HL-60 (cell line): ENCODE measurements around the gene PAIP1.
A peak's percentile ranks its signal among the peaks of the same experiment; 100 is the strongest.

ENCODE experiments used
- DNase-seq, 2 experiments: peaks; one replicate each; pipeline ENCODE4 v3.0.0-alpha.2; 2010 to 2020; ENCODE audit warnings: low read depth in 1 of 2, low spot score in 1 of 2
- H3K27ac ChIP-seq: fragments of 250-450 bp; sonication (Bioruptor Pico); replicated peaks from 2 replicates; pipeline ENCODE4 v1.5.1; 2020; ENCODE audit warnings: mild to moderate bottlenecking, moderate library complexity
- H3K27me3 ChIP-seq: fragments of 250-450 bp; sonication (Bioruptor Pico); 2 replicates; pipeline ENCODE4 v1.5.1; 2021; ENCODE audit warnings: mild to moderate bottlenecking, moderate library complexity; ENCODE audit not compliant: insufficient read depth, poor library complexity, severe bottlenecking
- H3K4me3 ChIP-seq: replicated peaks from 2 replicates; pipeline ENCODE4 v1.5.1; 2011; ENCODE audit warnings: mild to moderate bottlenecking, control low read depth, low read length; ENCODE audit not compliant: insufficient read depth
- GABPA ChIP-seq: IDR thresholded peaks from 2 replicates; pipeline ENCODE4 v1.6.1; 2012; ENCODE audit warnings: low read depth
- POLR2AphosphoS5 ChIP-seq: IDR thresholded peaks from 2 replicates; pipeline ENCODE4 v1.6.1; 2012; ENCODE audit warnings: low read depth
- SPI1 ChIP-seq: IDR thresholded peaks from 2 replicates; pipeline ENCODE4 v1.6.1; 2012; ENCODE audit warnings: low read depth, mild to moderate bottlenecking, borderline replicate concordance
- TF ChIP-seq, protein P1 (sequence below): IDR thresholded peaks from 2 replicates; pipeline ENCODE4 v1.6.1; 2012; ENCODE audit warnings: low read depth; ENCODE audit not compliant: insufficient replicate concordance
- TF ChIP-seq, protein P2 (sequence below): IDR thresholded peaks from one replicate; pipeline ENCODE4 v1.5.1; 2011; ENCODE audit warnings: low read length, control low read depth, inconsistent platforms; ENCODE audit not compliant: insufficient read depth

Gene PAIP1

GRCh38 chr5:43498581-43498980, 58.3 kb downstream of the PAIP1 start:
- TF ChIP-seq SPI1 (peak; percentile 25; the same call in 1 of the 2 replicates), GABPA (no peak), POLR2AphosphoS5 (no peak)
- H3K27ac ChIP-seq, result no peak overlapping the region
- H3K27me3 ChIP-seq, result no peaks in the 10 kb centered on the region
- DNase-seq, result no peak
- H3K4me3 ChIP-seq, result no peak overlapping the region

DNA sequence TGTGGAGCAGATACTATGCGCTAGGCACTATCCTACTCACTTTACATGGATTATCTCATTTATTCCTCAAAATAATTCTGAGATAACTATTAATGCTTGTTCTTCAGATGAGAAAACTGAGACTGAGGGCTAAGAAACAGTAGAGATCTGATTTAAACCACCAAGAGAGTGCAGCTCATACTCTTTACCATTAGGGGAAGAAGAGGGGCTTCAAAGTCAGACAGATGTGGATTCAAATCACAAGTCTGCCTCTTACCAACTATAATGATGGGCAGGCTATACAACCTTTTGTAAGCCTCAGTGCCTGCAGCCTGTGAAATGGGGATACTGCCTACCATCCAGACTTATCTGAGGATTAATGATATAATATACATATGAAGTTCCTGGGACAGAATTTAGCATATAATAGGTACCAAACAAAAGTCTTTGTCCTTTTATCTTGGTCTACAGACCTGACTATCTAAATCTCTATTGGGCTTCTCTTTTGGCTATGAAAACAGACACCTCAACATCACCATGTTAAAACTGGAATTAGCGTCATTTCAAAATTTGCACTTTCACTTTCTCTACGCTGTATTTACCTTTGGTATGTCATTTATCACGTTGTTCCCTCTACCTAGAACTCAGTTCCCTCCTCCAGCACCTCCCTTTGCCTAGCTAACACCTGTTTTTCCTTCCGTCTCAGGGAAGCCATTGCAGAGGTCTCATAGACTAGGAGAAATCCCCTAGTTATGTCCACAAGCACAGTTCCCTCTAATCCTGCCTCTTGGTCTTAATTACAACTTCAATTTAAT, 59.4 kb downstream of the PAIP1 start:
- H3K27ac ChIP-seq, result no peak overlapping the region
- no peak overlapping the region for H3K4me3 ChIP-seq
- H3K27me3 ChIP-seq, result no peaks in the 10 kb centered on the region
- TF ChIP-seq POLR2AphosphoS5 (no peak), GABPA (no peak), SPI1 (no peak)
- TF ChIP-seq, protein P1, sequence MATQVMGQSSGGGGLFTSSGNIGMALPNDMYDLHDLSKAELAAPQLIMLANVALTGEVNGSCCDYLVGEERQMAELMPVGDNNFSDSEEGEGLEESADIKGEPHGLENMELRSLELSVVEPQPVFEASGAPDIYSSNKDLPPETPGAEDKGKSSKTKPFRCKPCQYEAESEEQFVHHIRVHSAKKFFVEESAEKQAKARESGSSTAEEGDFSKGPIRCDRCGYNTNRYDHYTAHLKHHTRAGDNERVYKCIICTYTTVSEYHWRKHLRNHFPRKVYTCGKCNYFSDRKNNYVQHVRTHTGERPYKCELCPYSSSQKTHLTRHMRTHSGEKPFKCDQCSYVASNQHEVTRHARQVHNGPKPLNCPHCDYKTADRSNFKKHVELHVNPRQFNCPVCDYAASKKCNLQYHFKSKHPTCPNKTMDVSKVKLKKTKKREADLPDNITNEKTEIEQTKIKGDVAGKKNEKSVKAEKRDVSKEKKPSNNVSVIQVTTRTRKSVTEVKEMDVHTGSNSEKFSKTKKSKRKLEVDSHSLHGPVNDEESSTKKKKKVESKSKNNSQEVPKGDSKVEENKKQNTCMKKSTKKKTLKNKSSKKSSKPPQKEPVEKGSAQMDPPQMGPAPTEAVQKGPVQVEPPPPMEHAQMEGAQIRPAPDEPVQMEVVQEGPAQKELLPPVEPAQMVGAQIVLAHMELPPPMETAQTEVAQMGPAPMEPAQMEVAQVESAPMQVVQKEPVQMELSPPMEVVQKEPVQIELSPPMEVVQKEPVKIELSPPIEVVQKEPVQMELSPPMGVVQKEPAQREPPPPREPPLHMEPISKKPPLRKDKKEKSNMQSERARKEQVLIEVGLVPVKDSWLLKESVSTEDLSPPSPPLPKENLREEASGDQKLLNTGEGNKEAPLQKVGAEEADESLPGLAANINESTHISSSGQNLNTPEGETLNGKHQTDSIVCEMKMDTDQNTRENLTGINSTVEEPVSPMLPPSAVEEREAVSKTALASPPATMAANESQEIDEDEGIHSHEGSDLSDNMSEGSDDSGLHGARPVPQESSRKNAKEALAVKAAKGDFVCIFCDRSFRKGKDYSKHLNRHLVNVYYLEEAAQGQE, result no peak
- TF ChIP-seq, protein P2, sequence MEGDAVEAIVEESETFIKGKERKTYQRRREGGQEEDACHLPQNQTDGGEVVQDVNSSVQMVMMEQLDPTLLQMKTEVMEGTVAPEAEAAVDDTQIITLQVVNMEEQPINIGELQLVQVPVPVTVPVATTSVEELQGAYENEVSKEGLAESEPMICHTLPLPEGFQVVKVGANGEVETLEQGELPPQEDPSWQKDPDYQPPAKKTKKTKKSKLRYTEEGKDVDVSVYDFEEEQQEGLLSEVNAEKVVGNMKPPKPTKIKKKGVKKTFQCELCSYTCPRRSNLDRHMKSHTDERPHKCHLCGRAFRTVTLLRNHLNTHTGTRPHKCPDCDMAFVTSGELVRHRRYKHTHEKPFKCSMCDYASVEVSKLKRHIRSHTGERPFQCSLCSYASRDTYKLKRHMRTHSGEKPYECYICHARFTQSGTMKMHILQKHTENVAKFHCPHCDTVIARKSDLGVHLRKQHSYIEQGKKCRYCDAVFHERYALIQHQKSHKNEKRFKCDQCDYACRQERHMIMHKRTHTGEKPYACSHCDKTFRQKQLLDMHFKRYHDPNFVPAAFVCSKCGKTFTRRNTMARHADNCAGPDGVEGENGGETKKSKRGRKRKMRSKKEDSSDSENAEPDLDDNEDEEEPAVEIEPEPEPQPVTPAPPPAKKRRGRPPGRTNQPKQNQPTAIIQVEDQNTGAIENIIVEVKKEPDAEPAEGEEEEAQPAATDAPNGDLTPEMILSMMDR, result no peak
- DNase-seq, result no peak

DNA sequence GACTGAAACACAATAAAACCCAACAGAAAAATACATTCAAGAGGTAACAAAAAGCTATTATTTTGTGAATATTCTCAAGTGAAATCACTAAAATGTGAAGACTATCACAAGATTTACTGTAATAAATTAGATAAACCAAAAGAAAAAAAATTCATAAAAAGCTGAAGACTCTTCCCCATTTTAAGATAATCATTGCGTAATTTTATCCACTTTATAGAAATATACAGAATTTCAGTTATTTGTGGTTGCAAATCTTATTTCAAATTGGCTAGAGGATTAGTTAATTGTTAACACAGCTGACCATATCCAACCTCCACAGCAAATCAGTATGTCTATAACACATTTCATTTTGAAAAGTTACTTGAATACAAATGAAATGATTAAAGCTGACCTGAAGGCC, 65.6 kb downstream of the PAIP1 start:
- TF ChIP-seq, protein P1, result no peak
- TF ChIP-seq POLR2AphosphoS5 (no peak), GABPA (no peak), SPI1 (no peak)
- TF ChIP-seq, protein P2, result no peak
- no peak overlapping the region for H3K27ac ChIP-seq
- no peak for DNase-seq
- no peak overlapping the region for H3K4me3 ChIP-seq
- no peaks in the 10 kb centered on the region for H3K27me3 ChIP-seq

- no peak overlapping the region for H3K4me3 ChIP-seq
- TF ChIP-seq, protein P1, result no peak
- TF ChIP-seq, protein P2, result no peak
- TF ChIP-seq SPI1 (no peak), GABPA (no peak)
- no peaks in the 10 kb centered on the region for H3K27me3 ChIP-seq
- DNase-seq, result no peak
- no peak overlapping the region for H3K27ac ChIP-seq
These were observed 70.5 kb downstream of the PAIP1 start for GRCh38 chr5:43486353-43486752.
